GM19324 (cell line): ENCODE results near the gene OTOP2.
"Not testable (repeated sequence)": the region's sequence is repeated elsewhere in the genome, so short reads cannot be mapped to it uniquely, and the experiment has no call there.

Experiments
- ATAC-seq: cut with Tn5 transposase; IDR thresholded peaks from one replicate; pipeline ENCODE4 v1.9.1; 2021; ENCODE audit warnings: mild to moderate bottlenecking, moderate library complexity; ENCODE audit not compliant: unreplicated experiment, low FRiP score

The OTOP2 gene

GRCh38 chr17:74900208-74900607, 23.9 kb upstream of the OTOP2 start:
- no peak for ATAC-seq

GRCh38 chr17:74901353-74902135, 22.5 kb upstream of the OTOP2 start:
- no peak for ATAC-seq

DNA sequence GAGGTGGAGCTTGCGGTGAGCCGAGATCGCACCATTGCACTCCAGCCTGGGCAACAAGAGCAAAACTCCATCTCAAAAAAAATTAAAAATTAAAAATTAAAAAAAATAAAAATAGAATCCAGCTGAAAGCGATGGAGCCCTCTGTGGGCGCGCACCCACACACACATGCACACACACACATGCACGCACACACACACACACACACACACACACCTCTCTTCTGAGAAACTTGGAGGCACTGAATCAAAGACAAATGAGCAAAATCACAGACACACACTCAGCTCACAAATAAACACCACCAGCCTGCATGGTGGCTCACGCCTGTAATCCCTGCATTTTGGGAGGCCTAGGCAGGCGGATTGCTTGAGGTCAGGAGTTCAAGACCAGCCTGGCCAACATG, 21.0 kb upstream of the OTOP2 start:
- ATAC-seq, result no peak

DNA sequence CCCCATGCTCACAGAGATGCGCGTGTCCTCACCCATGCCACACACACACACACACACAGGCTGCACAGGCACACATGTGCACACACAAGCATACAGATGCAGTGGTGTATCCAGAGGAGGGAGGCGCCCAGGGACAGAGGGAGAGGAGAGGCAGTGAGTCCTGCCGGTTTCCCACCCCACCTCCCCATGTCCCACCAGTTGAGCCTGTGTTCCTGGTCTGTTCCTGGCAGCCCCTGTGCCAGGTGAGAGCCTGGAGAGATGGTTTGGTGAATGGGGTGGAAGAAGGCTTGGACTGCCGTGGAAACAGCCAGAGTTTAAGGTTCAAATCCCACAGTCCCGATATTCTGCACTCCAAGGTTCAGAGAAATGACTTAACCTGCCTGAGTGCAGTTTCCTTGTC, 20.4 kb upstream of the OTOP2 start:
- ATAC-seq, result no peak

- no peak for ATAC-seq
Measured at GRCh38 chr17:74904687-74905409, 19.2 kb upstream of the OTOP2 start.

DNA sequence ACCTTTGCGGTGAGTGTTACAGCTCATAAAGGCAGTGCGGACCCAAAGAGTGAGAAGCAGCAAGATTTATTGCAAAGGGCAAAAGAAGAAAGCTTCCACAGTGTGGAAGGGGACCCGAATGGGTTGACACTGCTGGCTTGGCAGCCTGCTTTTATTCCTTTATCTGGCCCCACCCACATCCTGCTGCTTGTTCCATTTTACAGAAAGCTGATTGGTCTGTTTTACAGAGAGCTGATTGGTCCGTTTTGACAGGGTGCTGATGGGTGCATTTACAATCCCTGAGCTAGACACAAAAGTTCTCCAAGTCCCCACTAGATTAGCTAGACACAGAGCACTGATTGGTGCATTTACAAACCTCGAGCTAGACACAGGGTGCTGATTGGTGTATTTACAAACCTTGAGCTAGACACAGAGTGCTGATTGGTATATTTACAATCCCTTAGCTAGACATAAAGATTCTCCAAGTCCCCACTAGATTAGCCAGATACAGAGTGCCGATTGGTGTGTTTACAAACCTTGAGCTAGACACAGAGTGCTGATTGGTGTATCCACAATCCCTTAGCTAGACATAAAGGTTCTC, 17.8 kb upstream of the OTOP2 start:
- not testable (repeated sequence) for ATAC-seq

DNA sequence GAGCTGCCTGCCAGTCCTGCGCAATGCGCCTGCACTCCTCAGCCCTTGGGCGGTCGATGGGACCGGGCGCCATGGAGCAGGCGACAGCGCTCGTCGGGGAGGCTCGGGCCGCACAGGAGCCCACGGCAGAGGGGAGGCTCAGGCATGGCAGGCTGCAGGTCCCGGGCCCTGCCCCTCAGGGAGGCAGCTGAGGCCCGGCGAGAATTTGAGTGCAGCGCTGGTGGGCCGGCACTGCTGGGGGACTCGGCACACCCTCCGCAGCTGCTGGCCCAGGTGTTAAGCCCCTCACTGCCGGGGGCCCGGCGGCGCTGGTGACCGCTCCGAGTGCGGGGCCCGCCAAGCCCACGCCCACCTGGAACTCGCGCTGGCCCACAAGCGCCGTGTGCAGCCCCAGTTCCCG, 17.1 kb upstream of the OTOP2 start:
- no peak for ATAC-seq

DNA sequence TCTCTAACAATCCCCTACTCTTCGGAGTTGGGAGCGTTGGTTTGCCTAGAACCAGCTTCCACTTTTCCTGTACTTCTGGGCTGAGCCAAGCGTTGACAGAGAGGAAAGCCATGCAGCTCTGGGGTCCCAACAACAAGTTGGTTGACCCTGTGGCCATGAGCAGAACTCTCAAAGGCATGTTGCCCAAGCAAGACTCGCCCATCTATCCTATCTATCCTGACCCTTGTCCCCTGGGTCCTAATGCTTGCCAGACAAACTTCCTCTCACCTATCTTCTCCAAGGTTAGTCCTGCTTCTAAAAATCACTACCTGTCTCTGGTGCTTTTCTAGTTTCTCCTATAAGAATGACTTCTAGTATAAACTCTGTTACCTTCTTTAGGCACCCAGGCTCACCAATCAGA, 15.0 kb upstream of the OTOP2 start:
- not testable (repeated sequence) for ATAC-seq

DNA sequence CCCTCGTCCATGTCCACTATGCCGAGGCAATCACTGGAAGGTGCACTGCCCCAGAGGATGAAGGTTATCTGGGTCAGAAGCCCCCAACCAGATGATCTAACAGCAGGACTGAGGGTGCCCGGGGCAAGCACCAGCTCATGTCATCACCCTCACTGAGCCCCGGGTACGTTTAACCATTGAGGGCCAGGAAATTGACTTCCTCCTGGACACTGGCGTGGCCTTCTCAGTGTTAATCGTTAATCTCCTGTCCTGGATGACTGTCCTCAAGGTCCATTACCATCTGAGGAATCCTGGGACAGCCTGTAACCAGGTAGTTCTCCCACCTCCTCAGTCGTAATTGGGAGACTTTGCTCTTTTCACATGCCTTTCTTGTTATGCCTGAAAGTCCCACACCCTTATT, 12.7 kb upstream of the OTOP2 start:
- ATAC-seq, result not testable (repeated sequence)

DNA sequence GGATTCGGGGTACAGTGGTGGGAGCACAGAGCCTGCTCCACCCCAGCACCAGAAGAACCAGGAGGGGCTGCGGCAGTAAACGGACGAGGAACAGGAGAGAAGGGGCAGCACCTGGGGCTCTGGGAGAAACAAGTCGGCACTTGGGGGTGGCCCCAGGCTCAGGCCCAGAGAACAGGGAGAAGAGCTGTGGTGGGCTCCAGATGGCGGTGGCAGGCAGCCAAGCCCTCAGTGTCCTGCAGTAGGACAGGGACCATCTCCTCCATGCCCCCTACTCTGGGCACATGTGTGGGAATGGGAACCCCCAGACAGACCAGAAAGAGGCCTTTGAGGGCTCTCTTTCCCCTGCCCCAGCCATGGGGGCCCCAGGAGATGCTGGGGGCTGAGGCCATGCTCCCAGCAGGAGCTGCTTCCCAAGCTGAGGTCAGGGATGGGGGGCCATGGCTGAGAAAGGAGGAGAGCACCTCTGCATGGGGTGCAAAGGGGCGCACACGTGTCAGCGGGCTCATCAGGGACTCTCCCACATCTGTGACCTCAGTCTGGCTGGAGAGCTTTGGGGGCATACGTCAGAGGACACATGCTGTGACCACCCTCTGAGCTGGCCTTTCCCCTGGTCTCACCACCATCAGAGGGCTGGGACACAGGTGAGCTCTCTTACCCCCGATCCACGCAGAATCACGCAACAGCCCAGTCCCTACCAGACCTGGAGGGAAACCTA, 7.8 kb upstream of the OTOP2 start:
- ATAC-seq, result no peak

- no peak for ATAC-seq
Measured at GRCh38 chr17:74916851-74917199, 7.2 kb upstream of the OTOP2 start.

GRCh38 chr17:74917430-74917829, 6.6 kb upstream of the OTOP2 start:
- ATAC-seq, result no peak

DNA sequence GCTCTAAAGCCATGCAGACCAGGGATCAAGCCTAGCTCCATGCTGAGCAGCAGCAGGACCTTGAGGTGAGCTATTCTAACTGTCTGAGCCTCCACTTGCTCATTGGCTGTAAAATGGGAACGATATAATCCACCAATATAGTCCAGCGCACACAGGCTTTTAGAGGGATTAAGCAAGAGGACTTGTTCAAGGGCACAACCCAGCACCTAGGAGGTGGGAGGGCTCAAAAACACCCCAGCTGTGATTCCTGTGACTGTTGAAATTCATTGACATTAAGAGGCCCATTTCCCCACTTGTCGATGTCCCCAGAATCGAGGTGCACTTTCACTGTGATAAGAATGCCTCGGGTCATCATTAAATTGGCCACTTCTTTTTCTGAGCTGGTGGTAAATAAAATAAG, 5.2 kb upstream of the OTOP2 start:
- ATAC-seq, result no peak

- no peak for ATAC-seq
Measured at GRCh38 chr17:74919440-74920305, 4.4 kb upstream of the OTOP2 start.

GRCh38 chr17:74920306-74920620, 3.8 kb upstream of the OTOP2 start:
- ATAC-seq, result no peak

DNA sequence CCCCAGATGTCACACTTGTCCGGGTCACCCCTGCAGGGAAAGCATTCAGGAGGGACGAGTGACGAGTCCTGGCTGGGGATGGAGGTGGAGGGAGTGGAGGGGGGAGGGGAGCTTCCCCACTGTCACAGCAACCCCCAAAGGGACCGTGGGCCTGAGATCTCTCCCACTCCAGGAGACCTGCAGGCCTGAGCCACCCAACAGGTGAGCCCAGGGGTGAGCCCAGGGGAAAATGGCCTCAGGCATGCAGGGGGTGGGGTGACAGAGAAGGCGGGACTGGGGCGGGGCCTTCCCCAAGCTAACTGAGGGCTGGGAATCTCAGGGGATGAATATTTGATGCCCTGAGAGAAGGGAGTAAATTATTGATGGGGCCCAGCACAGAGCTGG, 3.4 kb upstream of the OTOP2 start:
- no peak for ATAC-seq

DNA sequence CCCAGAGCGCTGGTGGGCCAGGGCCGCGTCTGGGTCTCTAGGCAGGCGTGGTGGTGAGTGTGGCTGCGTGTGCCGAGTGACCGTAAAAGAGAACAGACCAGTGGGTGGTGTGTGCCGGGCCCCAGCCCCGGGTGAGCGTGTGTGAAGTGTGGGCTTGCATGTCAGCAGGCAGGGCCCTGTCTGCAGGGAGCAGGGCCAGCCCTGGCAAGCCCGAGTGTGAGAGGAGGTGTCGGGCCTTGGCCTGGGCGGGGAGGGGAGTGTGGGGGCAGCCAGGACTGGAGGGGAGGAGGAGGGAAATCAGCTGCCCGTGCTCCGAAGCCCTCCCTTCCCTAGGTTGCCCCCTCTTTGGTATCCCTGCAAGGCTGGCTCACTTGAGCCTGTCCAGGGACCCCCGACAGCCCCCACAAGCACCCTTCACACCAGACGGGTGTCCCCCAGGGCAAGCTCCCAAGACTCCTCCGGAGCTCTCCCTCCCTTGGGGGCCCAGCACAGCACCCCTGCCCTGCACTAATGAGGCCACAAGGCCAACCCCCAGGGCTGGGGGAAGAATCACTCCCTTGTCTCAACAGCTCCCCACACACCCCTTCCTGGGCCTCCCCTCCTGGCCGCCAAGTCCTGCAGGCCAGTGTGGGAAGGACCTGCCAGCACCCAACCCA, 2.9 kb upstream of the OTOP2 start:
- ATAC-seq, result no peak

- ATAC-seq, result no peak
Measured at GRCh38 chr17:74921769-74922168, 2.3 kb upstream of the OTOP2 start.

DNA sequence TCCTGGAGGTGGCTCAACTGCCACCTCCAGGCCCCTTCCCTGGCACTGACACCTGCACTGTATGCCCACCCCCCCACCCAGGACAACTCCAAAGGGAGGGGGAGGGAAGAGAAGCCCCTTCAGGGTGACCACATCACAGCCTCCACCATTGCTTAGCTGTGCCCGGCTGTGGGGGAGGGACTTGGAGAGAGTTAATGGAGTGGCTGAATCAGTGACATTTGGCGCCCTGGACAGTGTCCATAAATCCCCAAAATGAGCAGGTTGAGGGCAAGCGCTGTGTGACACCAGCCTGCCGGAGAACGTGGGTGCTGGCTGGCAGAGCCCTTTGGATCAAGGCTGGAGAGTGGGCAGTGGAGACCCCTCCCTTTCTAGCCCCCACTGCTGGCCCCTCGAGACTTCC, 1.9 kb upstream of the OTOP2 start:
- ATAC-seq, result no peak
